ENCODE results near the gene CIB1. TPM values are rescaled to one million over a fixed set of nuclear protein-coding genes. Genes with fewer than 3 reads are reported as not detected.
A peak's percentile ranks its signal among the peaks of the same experiment; 100 is the strongest.

Gene CIB1
- polyA plus RNA-seq, 2 of the 4 experiments (the other 2 are of a cell fraction): 84.1 to 120 TPM

- Histone ChIP-seq H3K4me2 (no peak overlapping the region), H3K4me1 (peaks cover 19% of the 10 kb centered on the region), H3K4me3 (no peak overlapping the region), H3K9me3 (no peaks in the 10 kb centered on the region), H3K27ac (no peak overlapping the region)
- FAIRE-seq (no peak), DNase-seq (ENCODE audit: low read depth in 1 of 2, low spot score in 1 of 2) (no peak), ATAC-seq (no peak)
- TF ChIP-seq KDM1A (IDR thresholded peaks at IDR 0.05; ENCODE audit: low read depth): no peak
- POLR2A ChIA-PET: no interaction called here
- 94% methylated on average over 15 of the region's 15 CpGs for WGBS (ENCODE audit: missing lambda C conversion rate)
- CTCF ChIA-PET: interaction anchor here (15.7 to 36.4 kb wide), 2 partner anchors 16 to 83 kb away, joined by 288 to 732 read pairs; no protein-coding TSS in a partner anchor
Observed at GRCh38 chr15:90228960-90229359, 4.8 kb downstream of the CIB1 start.

GRCh38 chr15:90227816-90228772, 5.6 kb downstream of the CIB1 start:
- H3K27ac ChIP-seq: no peak overlapping the region
- H3K4me2 ChIP-seq: no peak overlapping the region
- TF ChIP-seq CTCF (IDR thresholded peaks at IDR 0.05): no peak
- TF ChIP-seq KDM5A (IDR thresholded peaks at IDR 0.05): no peak
- no peak for TF ChIP-seq ZFP36 (IDR thresholded peaks at IDR 0.05; ENCODE audit: borderline replicate concordance, partially characterized antibody)
- TF ChIP-seq EHMT2 (IDR thresholded peaks at IDR 0.05; ENCODE audit: low read depth): no peak
- no peak for TF ChIP-seq RCOR1 (IDR thresholded peaks at IDR 0.05; ENCODE audit: low read depth, low read length)
- TF ChIP-seq HES2 (IDR thresholded peaks at IDR 0.05): no peak
- TF ChIP-seq ZNF302 (CRISPR knock-in tag; IDR thresholded peaks at IDR 0.05): no peak
- H3K4me3 ChIP-seq: no peak overlapping the region
- ChIA-PET CTCF (interaction anchor here (1.0 to 36.4 kb wide), 5 partner anchors 13 to 329 kb away, joined by 3 to 732 read pairs (median 4); no protein-coding TSS in a partner anchor), POLR2A (interaction anchor here (1.1 kb wide), 1 partner anchor 77 kb away, joined by 4 read pairs; no protein-coding TSS in a partner anchor)
- no peak for DNase-seq (ENCODE audit: low read depth in 1 of 2, low spot score in 1 of 2)
- no peaks in the 10 kb centered on the region for H3K9me3 ChIP-seq
- WGBS (ENCODE audit: missing lambda C conversion rate): 92% methylated on average over 35 of the region's 38 CpGs
- 0 out of 6 replicates have a peak, but pooled peaks of 1 of the 2 experiments have one; percentile 1 for ATAC-seq
- H3K4me1 ChIP-seq: peaks cover 19% of the 10 kb centered on the region
- no peak for FAIRE-seq

- ChIA-PET POLR2A (interaction anchor here (1.1 kb wide), 1 partner anchor 76 kb away, joined by 4 read pairs; no protein-coding TSS in a partner anchor), CTCF (interaction anchor here (1.0 to 36.4 kb wide), 5 partner anchors 13 to 329 kb away, joined by 3 to 732 read pairs (median 4); no protein-coding TSS in a partner anchor)
- no peaks in the 10 kb centered on the region for H3K9me3 ChIP-seq
- TF ChIP-seq HES2 (IDR thresholded peaks at IDR 0.05) (no peak), CEBPB (IDR thresholded peaks at IDR 0.05) (no peak), NPAS2 (CRISPR knock-in tag; IDR thresholded peaks at IDR 0.05; ENCODE audit: borderline replicate concordance) (no peak), RARB (CRISPR knock-in tag; IDR thresholded peaks at IDR 0.05) (no peak), ZSCAN20 (CRISPR knock-in tag; IDR thresholded peaks at IDR 0.05) (no peak), RCOR1 (IDR thresholded peaks at IDR 0.05; ENCODE audit: low read depth, low read length) (no peak), MAZ (IDR thresholded peaks at IDR 0.05; ENCODE audit: borderline replicate concordance, low read depth, low read length) (no peak), PBX3 (IDR thresholded peaks at IDR 0.05) (no peak), MAX (IDR thresholded peaks at IDR 0.05) (no peak), CHD2 (IDR thresholded peaks at IDR 0.05; ENCODE audit: low read length, partially characterized antibody) (no peak)
- FAIRE-seq: no peak
- no peak for DNase-seq (ENCODE audit: low read depth in 1 of 2, low spot score in 1 of 2)
- peaks cover 14% of the 10 kb centered on the region for H3K4me1 ChIP-seq
- WGBS (ENCODE audit: missing lambda C conversion rate): 91% methylated on average over 7 of the region's 7 CpGs
- no peak for ATAC-seq
- no peak overlapping the region for H3K27ac ChIP-seq
- H3K4me3 ChIP-seq: no peak overlapping the region
- no peak overlapping the region for H3K4me2 ChIP-seq
Observed at GRCh38 chr15:90227336-90227735, 6.4 kb downstream of the CIB1 start.

Measured in A549 (cell line).